ENCODE measurements around the gene BBX. TPM values are rescaled to one million over a fixed set of nuclear protein-coding genes. Genes with fewer than 3 reads are reported as not detected.
A peak's percentile ranks its signal among the peaks of the same experiment; 100 is the strongest.

BBX gene
- total RNA-seq, 1 experiment from 2014 or later = 73.2 TPM

- no peak overlapping the region for H3K27ac Mint-ChIP-seq (ENCODE audit: low read depth, unreplicated experiment)
- no peaks in the 10 kb centered on the region for H3K27me3 Mint-ChIP-seq (ENCODE audit: insufficient read depth, unreplicated experiment)
- ChIA-PET POLR2A (no interaction called here), CTCF (interaction anchor here (0.7 kb wide), 1 partner anchor 563 kb away, joined by 3 read pairs; no protein-coding TSS in a partner anchor)
- H3K36me3 Mint-ChIP-seq (ENCODE audit: insufficient read depth, unreplicated experiment) = peaks cover 64% of the 10 kb centered on the region
- no peak for TF ChIP-seq CTCF (IDR thresholded peaks at IDR 0.05; ENCODE audit: unreplicated experiment)
- intact Hi-C loops (cut with micrococcal nuclease) = loop anchor here (10.0 kb wide), 1 partner anchor 127 kb away; no protein-coding TSS in a partner anchor
- H3K4me3 Mint-ChIP-seq (ENCODE audit: unreplicated experiment) = no peak overlapping the region
- H3K4me1 Mint-ChIP-seq (ENCODE audit: insufficient read depth, unreplicated experiment) = no peaks in the 10 kb centered on the region
- no peaks in the 10 kb centered on the region for H3K9me3 Mint-ChIP-seq (ENCODE audit: unreplicated experiment)
- BruUV-seq (replicated peaks) = no TSS peak
- DNase-seq (ENCODE audit: unreplicated experiment) = peak; percentile 24
Observed at GRCh38 chr3:107797586-107797985, 274.8 kb downstream of the BBX start.

DNA sequence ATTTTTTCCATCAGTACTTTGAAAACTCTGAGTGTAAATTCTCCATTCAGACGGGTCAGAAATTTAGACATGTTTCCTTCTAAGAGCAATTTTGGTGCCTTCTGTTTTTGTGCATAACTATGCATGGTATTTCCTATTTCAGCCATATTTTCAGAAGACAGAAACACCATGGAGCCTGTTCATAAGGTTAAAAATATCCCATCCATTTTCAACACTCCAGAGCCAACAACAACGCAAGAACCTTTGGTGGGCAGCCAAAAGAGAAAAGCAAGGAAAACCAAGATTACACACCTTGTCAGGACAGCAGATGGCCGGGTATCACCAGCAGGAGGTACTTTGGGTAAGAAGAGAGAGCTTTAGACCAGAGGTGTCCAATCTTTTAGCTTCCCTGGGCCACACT lies 275.6 kb downstream of the BBX start:
- no peak for DNase-seq (ENCODE audit: unreplicated experiment)
- H3K36me3 Mint-ChIP-seq (ENCODE audit: insufficient read depth, unreplicated experiment) = peaks cover 72% of the 10 kb centered on the region
- H3K9me3 Mint-ChIP-seq (ENCODE audit: unreplicated experiment) = no peaks in the 10 kb centered on the region
- ChIA-PET POLR2A (interaction anchor here (0.8 kb wide), 1 partner anchor 21 kb away, joined by 3 read pairs; no protein-coding TSS in a partner anchor), CTCF (interaction anchor here (0.6 to 0.9 kb wide), 2 partner anchors 122 to 130 kb away, joined by 3 to 7 read pairs; no protein-coding TSS in a partner anchor)
- no peaks in the 10 kb centered on the region for H3K27me3 Mint-ChIP-seq (ENCODE audit: insufficient read depth, unreplicated experiment)
- H3K4me1 Mint-ChIP-seq (ENCODE audit: insufficient read depth, unreplicated experiment) = no peaks in the 10 kb centered on the region
- no peak overlapping the region for H3K27ac Mint-ChIP-seq (ENCODE audit: low read depth, unreplicated experiment)
- TF ChIP-seq CTCF (IDR thresholded peaks at IDR 0.05; ENCODE audit: unreplicated experiment) = no peak
- H3K4me3 Mint-ChIP-seq (ENCODE audit: unreplicated experiment) = no peak overlapping the region
- no TSS peak for BruUV-seq (replicated peaks)
- intact Hi-C loops (cut with micrococcal nuclease) = loop anchor here (10.0 kb wide), 1 partner anchor 126 kb away; no protein-coding TSS in a partner anchor

DNA sequence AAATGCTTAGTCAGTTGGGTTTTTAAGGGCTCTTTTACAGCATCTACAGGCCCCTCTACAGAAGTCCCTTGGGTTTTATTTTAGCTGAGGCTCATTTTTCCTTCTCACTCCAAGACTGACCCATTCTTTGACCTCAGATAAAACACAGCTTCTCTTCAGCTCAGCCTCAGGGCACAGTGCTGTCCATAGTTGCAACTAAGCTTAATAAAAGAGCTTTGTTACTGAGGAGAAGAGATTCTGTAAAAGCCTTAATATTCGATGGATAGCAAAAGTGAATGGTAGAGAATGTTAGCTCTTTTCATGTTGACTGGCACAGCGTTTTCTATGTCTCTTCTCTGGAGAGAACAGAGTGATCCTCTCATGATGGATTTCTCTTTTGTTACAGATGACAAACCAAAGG lies 277.9 kb downstream of the BBX start:
- no peak for TF ChIP-seq CTCF (IDR thresholded peaks at IDR 0.05; ENCODE audit: unreplicated experiment)
- no TSS peak for BruUV-seq (replicated peaks)
- Mint-ChIP-seq H3K27ac (ENCODE audit: low read depth, unreplicated experiment) (no peak overlapping the region), H3K36me3 (ENCODE audit: insufficient read depth, unreplicated experiment) (peaks cover 75% of the 10 kb centered on the region), H3K9me3 (ENCODE audit: unreplicated experiment) (no peaks in the 10 kb centered on the region), H3K4me1 (ENCODE audit: insufficient read depth, unreplicated experiment) (no peaks in the 10 kb centered on the region), H3K4me3 (ENCODE audit: unreplicated experiment) (no peak overlapping the region), H3K27me3 (ENCODE audit: insufficient read depth, unreplicated experiment) (no peaks in the 10 kb centered on the region)
- POLR2A ChIA-PET = no interaction called here
- CTCF ChIA-PET = interaction anchor here (1.0 kb wide), 1 partner anchor 46 kb away, joined by 4 read pairs; no protein-coding TSS in a partner anchor
- no peak for DNase-seq (ENCODE audit: unreplicated experiment)
- intact Hi-C loops (cut with micrococcal nuclease) = no loop called here

DNA sequence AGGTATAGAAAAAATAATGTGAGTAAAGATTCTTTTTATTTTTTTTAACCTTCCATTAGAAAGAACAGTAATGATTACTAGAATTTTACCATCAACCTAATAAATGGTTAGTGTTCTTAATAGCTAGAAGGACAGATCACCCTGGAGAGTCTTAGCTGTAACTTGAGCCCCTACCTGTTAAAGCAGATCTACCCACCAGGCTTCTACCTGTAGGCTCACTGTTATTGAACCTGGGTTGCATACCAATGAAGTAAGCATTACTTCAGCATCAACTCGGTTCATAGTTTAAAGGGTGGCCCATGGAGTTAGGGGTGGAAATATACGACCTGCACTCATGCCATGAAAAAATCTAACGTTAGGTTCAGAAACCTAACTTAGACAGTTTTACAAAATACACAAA lies 280.4 kb downstream of the BBX start:
- Mint-ChIP-seq H3K36me3 (ENCODE audit: insufficient read depth, unreplicated experiment) (peaks cover 85% of the 10 kb centered on the region), H3K27ac (ENCODE audit: low read depth, unreplicated experiment) (no peak overlapping the region), H3K4me3 (ENCODE audit: unreplicated experiment) (no peak overlapping the region), H3K9me3 (ENCODE audit: unreplicated experiment) (no peaks in the 10 kb centered on the region), H3K4me1 (ENCODE audit: insufficient read depth, unreplicated experiment) (no peaks in the 10 kb centered on the region), H3K27me3 (ENCODE audit: insufficient read depth, unreplicated experiment) (no peaks in the 10 kb centered on the region)
- no peak for TF ChIP-seq CTCF (IDR thresholded peaks at IDR 0.05; ENCODE audit: unreplicated experiment)
- DNase-seq (ENCODE audit: unreplicated experiment) = no peak
- intact Hi-C loops (cut with micrococcal nuclease) = no loop called here
- ChIA-PET POLR2A (interaction anchor here (0.7 kb wide), 1 partner anchor 160 kb away, joined by 4 read pairs; no protein-coding TSS in a partner anchor), CTCF (no interaction called here)
- BruUV-seq (replicated peaks) = no TSS peak
